NCI-H1105 treated with DMSO at 0.1 percent for 48 hours (cell line): ENCODE measurements around the gene RBMXL2.
A peak's percentile ranks its signal among the peaks of the same experiment; 100 is the strongest.

Experiments
- DNase-seq: peaks from one replicate; lab custom pipeline; 2025; lab: John Stamatoyannopoulos, UW

The RBMXL2 gene

GRCh38 chr11:7088921-7089320, at the start of gene RBMXL2:
Gene RBMXL2, plus strand, starts transcription at chr11:7088998. Its CDS starts 123 bp downstream, at chr11:7089121.
- no peak for DNase-seq

GRCh38 chr11:7046474-7047175, 42.2 kb upstream of the RBMXL2 start:
- DNase-seq = no peak

GRCh38 chr11:7050191-7050590, 38.6 kb upstream of the RBMXL2 start:
- no peak for DNase-seq

- no peak for DNase-seq
These were observed 31.8 kb upstream of the RBMXL2 start for GRCh38 chr11:7056828-7057513.

GRCh38 chr11:7057641-7058040, 31.2 kb upstream of the RBMXL2 start:
- no peak for DNase-seq

- DNase-seq = no peak
These were observed 27.9 kb upstream of the RBMXL2 start for GRCh38 chr11:7060868-7061267.

- DNase-seq = no peak
These were observed 26.3 kb upstream of the RBMXL2 start for GRCh38 chr11:7062534-7062933.

- no peak for DNase-seq
These were observed 16.3 kb upstream of the RBMXL2 start for GRCh38 chr11:7072401-7073028.

GRCh38 chr11:7077101-7077500, 11.7 kb upstream of the RBMXL2 start:
- DNase-seq = no peak

GRCh38 chr11:7079545-7080135, 9.2 kb upstream of the RBMXL2 start:
- no peak for DNase-seq

GRCh38 chr11:7080900-7081299, 7.9 kb upstream of the RBMXL2 start:
- DNase-seq = no peak

- DNase-seq = no peak
These were observed 7.4 kb upstream of the RBMXL2 start for GRCh38 chr11:7081441-7081840.

- DNase-seq = no peak
These were observed 792 bp downstream of the RBMXL2 start for GRCh38 chr11:7089328-7090251.

GRCh38 chr11:7098235-7098832, 9.5 kb downstream of the RBMXL2 start:
- DNase-seq = peak; percentile 60

- DNase-seq = no peak
These were observed 27.0 kb downstream of the RBMXL2 start for GRCh38 chr11:7115780-7116179.

- DNase-seq = no peak
These were observed 27.6 kb downstream of the RBMXL2 start for GRCh38 chr11:7116370-7116769.

- DNase-seq = no peak
These were observed 49.3 kb downstream of the RBMXL2 start for GRCh38 chr11:7138051-7138450.
